ENCODE measurements around the gene GRAP. TPM values are rescaled to one million over a fixed set of nuclear protein-coding genes. Genes with fewer than 3 reads are reported as not detected.

GRAP gene
- total RNA-seq, 2 experiments from 2014 or later: 8.1 to 9.1 TPM

DNA sequence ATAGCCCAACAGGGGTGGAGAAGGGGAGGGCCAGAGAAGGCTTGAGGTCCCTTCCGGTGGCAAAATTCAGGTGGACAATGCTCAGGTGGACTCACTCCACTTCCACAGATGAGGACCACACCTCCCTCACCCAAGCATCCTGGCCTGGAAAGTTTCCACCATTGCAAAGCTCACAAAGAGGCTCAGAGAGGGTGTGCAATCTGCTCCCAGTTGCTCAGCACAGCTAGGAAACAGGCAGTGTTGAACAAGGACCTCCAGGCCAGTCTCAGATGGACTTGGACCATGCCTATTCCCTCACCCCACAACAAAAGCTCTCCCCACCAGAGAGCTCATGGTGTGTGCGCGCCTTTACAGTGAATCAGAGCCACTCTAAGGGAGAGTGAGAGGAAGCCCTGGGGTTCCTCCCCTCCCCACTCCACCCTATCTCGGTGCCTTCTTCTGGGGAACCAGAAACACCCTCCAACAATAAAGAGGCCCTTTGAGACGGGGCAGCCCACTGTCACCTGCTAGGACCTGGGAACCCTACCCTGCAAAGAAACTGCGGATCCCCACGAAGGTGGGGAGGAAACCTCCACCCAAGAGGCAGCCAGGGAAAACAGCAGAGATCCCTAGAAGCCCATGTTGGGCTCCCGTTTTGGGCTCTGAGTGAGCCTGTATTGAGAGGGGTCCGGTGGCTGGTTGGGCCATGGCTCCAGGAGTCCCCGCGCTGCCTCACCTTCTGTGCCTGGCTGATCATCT is 43.8 kb downstream of the GRAP start:
- peak overlapping the region; percentile 46 for H3K27ac Mint-ChIP-seq
- peak overlapping the region; percentile 91 for H3K4me3 Mint-ChIP-seq
- no peaks in the 10 kb centered on the region for H3K9me3 Mint-ChIP-seq
- intact Hi-C loops (cut with micrococcal nuclease): loop anchor here (10.0 kb wide), 1 partner anchor 378 kb away; no protein-coding TSS in a partner anchor
- H3K4me1 Mint-ChIP-seq (ENCODE audit: low read depth): peaks cover 31% of the 10 kb centered on the region
- H3K36me3 Mint-ChIP-seq (ENCODE audit: low read depth): peaks cover 17% of the 10 kb centered on the region
- CTCF ChIA-PET: interaction anchor here (0.6 to 2.1 kb wide), 2 partner anchors 42 to 48 kb away, joined by 3 to 13 read pairs; no protein-coding TSS in a partner anchor
- DNase-seq: peak; percentile 35
- no peaks in the 10 kb centered on the region for H3K27me3 Mint-ChIP-seq (ENCODE audit: low read depth)

DNA sequence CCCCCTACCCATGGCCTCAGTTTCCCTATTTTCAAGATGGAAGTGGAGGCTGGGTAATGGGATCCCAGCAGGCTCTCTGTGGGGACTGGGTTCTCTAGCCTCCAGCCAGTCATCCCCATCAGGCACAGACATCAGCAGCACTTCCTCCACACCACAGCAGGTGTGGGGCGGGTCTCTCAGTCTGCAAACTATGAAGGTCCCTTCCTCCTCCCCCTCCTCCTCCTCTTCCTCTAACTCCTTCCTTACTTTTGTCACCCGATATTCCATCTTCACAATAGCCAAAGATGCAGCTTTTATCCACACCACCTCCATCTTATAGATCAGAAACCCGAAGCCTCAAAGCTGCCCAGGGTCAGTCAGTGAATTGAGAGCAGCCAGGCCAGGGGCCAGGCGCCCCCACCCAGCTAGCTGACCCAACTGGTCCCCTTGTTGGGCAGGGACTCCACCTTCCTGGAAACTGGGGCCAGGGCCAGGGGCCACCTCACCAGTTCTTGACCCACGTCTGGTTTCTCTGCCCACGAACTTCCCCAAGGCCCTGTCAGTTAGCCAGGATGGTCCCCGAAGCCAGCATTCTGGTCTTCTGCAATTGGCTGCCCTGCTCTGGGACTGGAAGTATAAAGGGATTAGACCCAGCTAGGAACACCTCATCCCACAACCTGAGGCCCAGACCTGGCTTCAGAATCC is 44.7 kb downstream of the GRAP start:
- H3K9me3 Mint-ChIP-seq: no peaks in the 10 kb centered on the region
- peaks cover 17% of the 10 kb centered on the region for H3K36me3 Mint-ChIP-seq (ENCODE audit: low read depth)
- intact Hi-C loops (cut with micrococcal nuclease): loop anchor here (10.0 kb wide), 1 partner anchor 377 kb away; no protein-coding TSS in a partner anchor
- no peak overlapping the region for H3K27ac Mint-ChIP-seq
- DNase-seq: no peak
- CTCF ChIA-PET: interaction anchor here (0.6 to 2.1 kb wide), 2 partner anchors 41 to 47 kb away, joined by 3 to 13 read pairs; no protein-coding TSS in a partner anchor
- no peaks in the 10 kb centered on the region for H3K27me3 Mint-ChIP-seq (ENCODE audit: low read depth)
- H3K4me1 Mint-ChIP-seq (ENCODE audit: low read depth): peaks cover 31% of the 10 kb centered on the region
- H3K4me3 Mint-ChIP-seq: peak overlapping the region; percentile 91

DNA sequence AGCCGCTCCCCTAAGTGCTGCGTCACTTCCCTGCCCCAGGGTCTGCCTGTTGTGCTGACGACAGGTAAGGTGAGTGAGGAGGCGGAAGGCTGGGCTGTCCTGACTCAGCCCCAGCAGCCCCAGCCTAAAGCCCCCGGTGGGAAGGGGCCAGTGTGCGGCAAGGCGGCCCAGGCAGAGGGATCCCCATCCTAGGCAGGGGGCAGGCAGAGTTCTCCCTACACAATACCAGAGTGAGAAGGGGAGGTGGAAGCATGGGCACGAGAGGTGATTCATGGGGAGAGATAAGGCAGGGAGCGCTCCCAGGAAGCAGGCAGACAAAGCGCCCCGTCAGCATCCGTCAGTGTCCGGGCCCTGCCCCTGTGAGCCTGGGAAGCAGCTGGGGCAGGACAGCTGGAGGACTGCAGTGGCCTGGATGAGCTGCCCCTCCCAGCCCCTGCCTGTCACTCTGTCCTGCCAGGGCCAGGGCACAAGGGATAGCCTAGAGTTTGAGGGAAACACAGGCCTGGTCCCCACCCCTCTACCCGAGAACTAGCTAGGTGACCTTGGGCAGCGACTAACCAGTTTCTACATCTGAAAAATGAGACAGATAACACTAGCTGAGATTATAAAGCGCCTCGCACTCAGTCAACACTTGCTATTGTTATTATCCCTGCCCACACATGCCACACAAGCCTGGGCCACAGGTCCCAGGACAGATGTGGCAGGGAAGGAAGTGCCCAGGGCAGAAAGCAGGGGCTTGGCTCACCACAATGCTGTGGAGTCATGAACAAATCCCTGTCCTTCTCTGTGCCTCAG is 46.0 kb downstream of the GRAP start:
- Mint-ChIP-seq H3K9me3 (peaks cover 6% of the 10 kb centered on the region), H3K4me3 (no peak overlapping the region), H3K4me1 (ENCODE audit: low read depth) (peaks cover 32% of the 10 kb centered on the region), H3K27ac (no peak overlapping the region), H3K36me3 (ENCODE audit: low read depth) (peaks cover 30% of the 10 kb centered on the region), H3K27me3 (ENCODE audit: low read depth) (no peaks in the 10 kb centered on the region)
- CTCF ChIA-PET: no interaction called here
- intact Hi-C loops (cut with micrococcal nuclease): loop anchor here (10.0 kb wide), 1 partner anchor 376 kb away; no protein-coding TSS in a partner anchor
- DNase-seq: no peak

DNA sequence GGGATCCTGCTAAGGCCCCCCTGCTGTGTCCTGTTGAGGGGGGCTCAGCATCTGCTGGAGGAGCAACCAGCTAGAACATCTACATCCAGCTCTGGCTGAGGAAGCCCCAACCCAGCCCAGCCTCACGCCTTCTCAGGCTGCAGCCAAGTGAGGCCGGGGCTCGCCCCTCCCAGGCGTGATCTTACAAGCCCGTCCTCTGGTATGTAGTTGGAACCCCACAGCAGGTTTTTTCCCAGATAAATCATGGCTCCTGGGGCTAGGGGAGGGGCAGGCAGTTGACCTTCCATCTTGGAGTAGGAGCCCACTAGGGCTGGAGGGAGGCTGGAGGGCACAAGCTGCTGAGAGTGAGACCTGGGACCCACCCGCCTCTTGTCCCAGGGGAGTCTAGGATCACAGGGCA is 46.8 kb downstream of the GRAP start:
- CTCF ChIA-PET: no interaction called here
- no peaks in the 10 kb centered on the region for H3K27me3 Mint-ChIP-seq (ENCODE audit: low read depth)
- no peak for DNase-seq
- H3K4me1 Mint-ChIP-seq (ENCODE audit: low read depth): peaks cover 29% of the 10 kb centered on the region
- H3K27ac Mint-ChIP-seq: no peak overlapping the region
- H3K9me3 Mint-ChIP-seq: peaks cover 11% of the 10 kb centered on the region
- H3K36me3 Mint-ChIP-seq (ENCODE audit: low read depth): peaks cover 36% of the 10 kb centered on the region
- H3K4me3 Mint-ChIP-seq: no peak overlapping the region
- intact Hi-C loops (cut with micrococcal nuclease): loop anchor here (10.0 kb wide), 1 partner anchor 375 kb away; no protein-coding TSS in a partner anchor

DNA sequence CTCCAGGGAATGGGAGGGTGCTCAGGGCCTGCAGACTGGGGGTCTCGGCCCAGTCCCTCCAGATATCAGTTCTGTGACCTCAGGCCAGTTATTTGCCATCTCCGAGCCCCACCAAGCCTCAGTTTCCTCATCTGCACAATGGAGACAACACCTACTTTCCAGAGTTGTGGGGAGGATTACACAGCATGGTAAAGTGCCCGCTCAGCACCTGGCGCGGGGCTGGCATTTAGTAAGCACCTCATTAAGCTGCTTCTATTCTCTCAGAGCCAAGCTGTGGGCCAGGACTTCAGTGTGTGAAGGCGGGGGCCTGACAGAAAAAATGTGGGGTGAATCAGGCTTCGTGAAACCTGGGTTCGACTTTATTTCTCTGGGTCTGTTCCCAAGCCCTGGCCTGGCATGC is 47.4 kb downstream of the GRAP start:
- CTCF ChIA-PET: interaction anchor here (2.1 kb wide), 1 partner anchor 39 kb away, joined by 9 read pairs; no protein-coding TSS in a partner anchor
- Mint-ChIP-seq H3K27me3 (ENCODE audit: low read depth) (no peaks in the 10 kb centered on the region), H3K4me3 (no peak overlapping the region), H3K9me3 (peaks cover 12% of the 10 kb centered on the region), H3K36me3 (ENCODE audit: low read depth) (peaks cover 38% of the 10 kb centered on the region), H3K27ac (no peak overlapping the region), H3K4me1 (ENCODE audit: low read depth) (peaks cover 26% of the 10 kb centered on the region)
- intact Hi-C loops (cut with micrococcal nuclease): no loop called here
- no peak for DNase-seq

DNA sequence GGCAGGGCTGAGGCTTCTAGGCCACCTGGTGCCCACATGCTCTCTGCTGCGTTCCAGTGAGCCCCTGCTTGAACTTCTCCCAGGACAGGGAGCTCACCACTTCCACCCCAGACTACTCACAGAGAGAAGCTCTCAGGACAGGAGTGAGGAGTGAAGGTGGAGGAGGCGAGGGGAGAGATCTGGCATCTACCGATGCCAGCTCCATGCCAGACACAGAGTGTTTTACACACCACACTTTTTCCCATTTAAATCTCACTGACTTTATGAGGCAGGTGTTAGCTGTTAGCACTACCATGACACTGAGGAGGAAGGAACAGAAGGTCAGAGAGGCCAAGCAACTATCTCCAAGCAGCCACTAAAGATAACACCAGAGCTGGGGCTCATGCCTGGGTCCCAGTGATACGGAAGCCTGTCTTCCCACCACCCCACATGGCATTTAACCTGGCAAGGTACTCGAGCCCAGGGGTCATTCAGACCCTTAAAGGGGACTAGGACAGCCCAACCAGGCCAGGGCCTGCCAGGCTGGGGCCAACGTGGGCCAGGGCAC is 49.0 kb downstream of the GRAP start:
- CTCF ChIA-PET: interaction anchor here (1.7 to 2.1 kb wide), 2 partner anchors 37 to 39 kb away, joined by 4 to 9 read pairs; no protein-coding TSS in a partner anchor
- Mint-ChIP-seq H3K27me3 (ENCODE audit: low read depth) (no peaks in the 10 kb centered on the region), H3K27ac (no peak overlapping the region), H3K9me3 (peaks cover 12% of the 10 kb centered on the region), H3K4me3 (no peak overlapping the region), H3K36me3 (ENCODE audit: low read depth) (peaks cover 38% of the 10 kb centered on the region), H3K4me1 (ENCODE audit: low read depth) (peaks cover 37% of the 10 kb centered on the region)
- no peak for DNase-seq
- intact Hi-C loops (cut with micrococcal nuclease): no loop called here

DNA sequence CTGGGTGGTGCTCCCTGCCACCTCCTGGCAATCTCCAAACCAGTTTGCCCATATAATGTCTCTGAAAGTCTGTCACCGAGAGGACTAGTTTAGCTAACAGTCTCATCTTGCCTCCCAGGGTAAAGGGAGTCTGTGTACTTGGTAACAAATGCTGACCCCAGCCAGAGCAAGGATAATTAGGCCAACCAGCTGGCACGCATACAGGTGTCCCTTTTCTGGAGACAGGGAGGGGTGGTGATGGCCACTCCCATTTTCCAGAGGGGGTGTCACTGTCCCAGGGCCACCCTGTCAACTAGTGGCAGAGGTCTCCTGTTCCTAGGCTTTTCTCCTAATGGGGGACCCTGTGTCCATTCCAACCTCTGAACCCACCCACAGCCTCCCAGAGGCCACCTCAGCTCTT is 50.3 kb downstream of the GRAP start:
- DNase-seq: no peak
- intact Hi-C loops (cut with micrococcal nuclease): no loop called here
- no peak overlapping the region for H3K4me3 Mint-ChIP-seq
- peaks cover 28% of the 10 kb centered on the region for H3K4me1 Mint-ChIP-seq (ENCODE audit: low read depth)
- no peak overlapping the region for H3K27ac Mint-ChIP-seq
- no peaks in the 10 kb centered on the region for H3K27me3 Mint-ChIP-seq (ENCODE audit: low read depth)
- CTCF ChIA-PET: no interaction called here
- peaks cover 29% of the 10 kb centered on the region for H3K36me3 Mint-ChIP-seq (ENCODE audit: low read depth)
- peaks cover 12% of the 10 kb centered on the region for H3K9me3 Mint-ChIP-seq

DNA sequence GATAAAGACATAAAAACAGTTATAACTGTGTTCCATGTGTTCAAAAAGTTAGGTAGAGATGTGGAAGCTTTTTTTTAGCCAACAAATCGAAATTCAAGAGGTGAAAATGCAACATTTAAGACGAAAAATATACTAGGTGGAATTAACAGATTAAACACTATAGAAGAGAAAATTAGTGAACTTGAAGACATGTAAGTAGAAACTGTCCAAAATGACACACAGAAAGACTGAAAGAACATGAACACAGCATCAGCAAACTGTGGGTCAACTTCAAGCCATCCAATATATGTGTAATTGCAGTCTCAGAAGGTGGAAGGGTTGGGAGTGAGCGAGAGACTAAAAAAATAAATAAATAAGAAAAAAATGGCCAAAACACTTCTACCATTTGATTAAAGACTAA is 51.5 kb downstream of the GRAP start:
- intact Hi-C loops (cut with micrococcal nuclease): no loop called here
- Mint-ChIP-seq H3K27ac (no peak overlapping the region), H3K9me3 (peaks cover 12% of the 10 kb centered on the region), H3K4me1 (ENCODE audit: low read depth) (peaks cover 20% of the 10 kb centered on the region), H3K36me3 (ENCODE audit: low read depth) (peaks cover 28% of the 10 kb centered on the region), H3K4me3 (no peak overlapping the region), H3K27me3 (ENCODE audit: low read depth) (no peaks in the 10 kb centered on the region)
- DNase-seq: no peak
- CTCF ChIA-PET: no interaction called here

DNA sequence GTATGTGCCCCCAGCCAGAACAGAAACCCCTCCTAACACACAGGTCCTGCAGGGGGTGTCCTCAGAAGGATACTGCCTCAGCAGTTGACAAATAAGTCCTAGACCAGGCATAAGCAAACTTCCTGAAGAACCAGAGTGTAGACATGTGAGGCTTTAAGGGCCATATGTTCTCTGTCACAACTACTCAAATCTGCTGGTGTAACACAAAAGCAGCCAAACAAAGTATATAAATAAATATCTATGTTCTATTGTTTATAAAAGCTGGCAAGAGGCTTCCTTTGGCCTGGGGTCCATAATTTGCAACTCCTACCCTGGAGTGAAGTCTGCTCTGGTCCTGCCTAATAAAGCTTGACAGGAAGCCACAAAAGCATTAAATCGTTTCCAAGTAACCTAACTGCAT is 52.1 kb downstream of the GRAP start:
- Mint-ChIP-seq H3K36me3 (ENCODE audit: low read depth) (peaks cover 28% of the 10 kb centered on the region), H3K27me3 (ENCODE audit: low read depth) (no peaks in the 10 kb centered on the region)
- intact Hi-C loops (cut with micrococcal nuclease): no loop called here

DNA sequence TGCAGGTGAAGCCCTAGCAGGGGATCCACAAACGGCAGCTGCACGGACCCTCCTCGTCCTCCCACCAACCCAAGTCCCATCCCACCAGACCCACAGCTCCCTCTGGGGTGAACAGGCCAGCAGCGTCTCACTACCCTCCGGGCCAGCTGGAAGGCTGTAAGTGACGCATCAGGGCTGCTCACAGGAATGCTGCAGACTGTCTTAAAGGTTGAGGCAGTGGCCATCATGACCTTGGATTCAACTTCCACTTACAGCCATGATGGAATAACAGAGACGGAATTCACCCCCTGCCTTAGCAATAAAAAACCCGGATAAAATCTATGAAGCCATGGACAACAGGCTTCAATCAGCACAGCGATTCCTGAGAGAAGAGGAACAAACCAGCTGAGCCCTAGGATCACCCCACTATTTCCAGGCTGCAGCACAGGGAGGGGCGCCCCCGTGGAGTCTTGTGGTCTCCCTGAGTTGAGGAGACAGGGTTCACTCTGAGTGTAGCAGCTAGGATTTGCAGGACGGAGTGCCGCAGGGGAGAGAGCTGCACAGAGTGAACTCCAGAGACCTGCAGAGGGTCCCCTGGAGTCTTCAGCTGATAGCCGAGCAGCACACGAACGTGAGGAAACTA is 52.7 kb downstream of the GRAP start:
- Mint-ChIP-seq H3K4me1 (ENCODE audit: low read depth) (peaks cover 20% of the 10 kb centered on the region), H3K27ac (no peak overlapping the region), H3K4me3 (no peak overlapping the region), H3K27me3 (ENCODE audit: low read depth) (no peaks in the 10 kb centered on the region), H3K36me3 (ENCODE audit: low read depth) (peaks cover 28% of the 10 kb centered on the region), H3K9me3 (peaks cover 12% of the 10 kb centered on the region)
- DNase-seq: no peak
- CTCF ChIA-PET: no interaction called here
- intact Hi-C loops (cut with micrococcal nuclease): no loop called here

More for the DNA sequence above, 52.1 kb downstream of the GRAP start:
- H3K9me3 Mint-ChIP-seq: peaks cover 12% of the 10 kb centered on the region
- CTCF ChIA-PET: no interaction called here
- no peak overlapping the region for H3K4me3 Mint-ChIP-seq
- no peak for DNase-seq
- H3K4me1 Mint-ChIP-seq (ENCODE audit: low read depth): peaks cover 20% of the 10 kb centered on the region
- H3K27ac Mint-ChIP-seq: no peak overlapping the region

DNA sequence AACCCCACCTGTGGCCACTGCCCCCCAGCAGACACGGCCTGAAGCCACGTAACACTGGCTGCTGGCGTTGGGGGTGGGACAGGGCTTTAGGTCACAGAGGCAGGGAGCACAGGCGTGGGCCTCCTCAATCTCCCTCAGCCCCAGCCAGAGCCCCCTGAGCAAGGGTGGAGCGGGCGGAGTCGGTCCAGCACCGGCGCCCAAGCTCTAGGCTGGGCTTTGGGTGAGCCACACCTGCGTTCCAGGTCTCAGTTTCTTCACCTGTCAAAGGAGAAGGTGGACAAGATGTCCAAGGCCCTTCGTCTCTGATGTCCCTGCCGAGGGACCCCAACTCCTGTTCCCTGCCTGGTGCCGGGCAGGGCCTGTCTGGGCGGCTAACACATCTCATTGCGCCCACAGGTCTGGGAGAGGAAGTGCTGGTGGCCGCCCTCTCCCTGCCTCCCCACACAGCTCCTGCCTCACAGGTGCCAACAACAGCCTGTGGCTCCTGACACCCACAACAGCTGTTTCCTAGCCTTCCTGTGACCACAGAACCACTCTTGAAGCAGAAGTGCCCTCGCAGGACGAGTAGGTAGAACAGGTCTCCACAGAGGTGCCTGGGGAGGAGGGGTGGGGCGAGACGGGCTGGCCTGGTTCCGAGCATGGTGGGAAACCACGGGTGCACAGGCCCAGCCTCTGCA is 54.2 kb downstream of the GRAP start:
- H3K4me3 Mint-ChIP-seq: no peak overlapping the region
- H3K36me3 Mint-ChIP-seq (ENCODE audit: low read depth): peaks cover 32% of the 10 kb centered on the region
- no peak overlapping the region for H3K27ac Mint-ChIP-seq
- intact Hi-C loops (cut with micrococcal nuclease): no loop called here
- CTCF ChIA-PET: interaction anchor here (1.8 kb wide), 1 partner anchor 32 kb away, joined by 4 read pairs; no protein-coding TSS in a partner anchor
- H3K9me3 Mint-ChIP-seq: peaks cover 12% of the 10 kb centered on the region
- DNase-seq: no peak
- H3K27me3 Mint-ChIP-seq (ENCODE audit: low read depth): no peaks in the 10 kb centered on the region
- H3K4me1 Mint-ChIP-seq (ENCODE audit: low read depth): peaks cover 20% of the 10 kb centered on the region
